K562 (cell line): ENCODE data around the gene KLRF1. TPM values are rescaled to one million over a fixed set of nuclear protein-coding genes. Genes with fewer than 3 reads are reported as not detected.

Experiments
- ATAC-seq: fragments of 200-7000 bp; cut with Tn5 transposase; 3 replicates; pipeline ENCODE4 v1.9.1; 2020; ENCODE audit warnings: moderate library complexity
- BruUV-seq: library from RNA; stranded (reverse); fragments of 400-500 nt; replicated peaks from 2 replicates; lab custom pipeline; 2021; lab: Mats Ljungman, UMichigan
- CTCF ChIA-PET: fragments of 300-600 bp; formaldehyde crosslinking; extraction: SDS; loops from one replicate; lab custom pipeline; 2021; ENCODE audit warnings: low intra/inter-chr PET ratio; lab: Yijun Ruan, JAX
- POLR2A ChIA-PET: fragments of 300-600, 350-650 bp; sonication (Branson Sonifier 250); formaldehyde crosslinking; extraction: SDS; loops from one replicate; lab custom pipeline; 2021; ENCODE audit warnings: antibody characterized with exemption, inconsistent platforms; lab: Yijun Ruan, JAX
- DNase-seq, 4 experiments: peaks; one replicate each; pipeline versions ENCODE4 v3.0.0 to v3.0.0-alpha.2; 2011 to 2018; ENCODE audit warnings: low spot score in 3 of 4, mixed read lengths in 3 of 4; ENCODE audit errors: extremely low read depth in 1 of 4
- FAIRE-seq: peaks from 2 replicates; lab custom pipeline; 2011; peaks lifted over from hg19 to GRCh38; lab: Jason Lieb, UNC
- H2AFZ ChIP-seq: 2 replicates; pipeline ENCODE4 v1.6.0; 2011; ENCODE audit warnings: low read depth, low read length, control low read depth, inconsistent platforms
- H3K27ac ChIP-seq: fragments of 200-600 bp; 3 replicates; pipeline ENCODE4 v1.8.0; 2011; ENCODE audit warnings: low read depth, mild to moderate bottlenecking, control low read depth, inconsistent platforms, low read length, moderate library complexity, mixed read lengths; ENCODE audit errors: extremely low read depth
- H3K27me3 ChIP-seq, 2 experiments: fragments of 300-600 bp in 1 of 2; 2 replicates in 1 of 2; 3 replicates in 1 of 2; pipeline versions ENCODE4 v1.6.0 to v1.8.0; 2011; ENCODE audit warnings: inconsistent platforms in 2 of 2, low read length in 2 of 2, mild to moderate bottlenecking in 1 of 2, mixed read lengths in 1 of 2, moderate library complexity in 1 of 2; ENCODE audit not compliant: control insufficient read depth in 2 of 2, insufficient read depth in 2 of 2
- H3K36me3 ChIP-seq: fragments of 300-600 bp; 3 replicates; pipeline ENCODE4 v1.8.0; 2011; ENCODE audit warnings: mild to moderate bottlenecking, low read length, inconsistent platforms; ENCODE audit not compliant: control insufficient read depth, insufficient read depth
- H3K4me1 ChIP-seq, 2 experiments: fragments of 200-600 bp in 1 of 2; replicated peaks in 1 of 2; 2 replicates in 1 of 2; 3 replicates in 1 of 2; pipeline versions ENCODE4 v1.5.1 to v1.8.0; 2011; ENCODE audit warnings: inconsistent platforms in 2 of 2, low read length in 2 of 2, mild to moderate bottlenecking in 1 of 2, mixed read lengths in 1 of 2, moderate library complexity in 1 of 2; ENCODE audit not compliant: control insufficient read depth in 2 of 2, insufficient read depth in 2 of 2
- H3K4me2 ChIP-seq: 2 replicates; pipeline ENCODE4 v1.6.1; 2011; ENCODE audit warnings: low read length, control low read depth, inconsistent platforms, mixed read lengths; ENCODE audit not compliant: insufficient read depth
- H3K4me3 ChIP-seq: fragments of 200-600 bp; sonication (generic), shearing (Covaris generic); 2 replicates; pipeline ENCODE4 v1.5.1; 2016; ENCODE audit warnings: control low read depth, inconsistent platforms
- H3K79me2 ChIP-seq: fragments of 200-600 bp; 3 replicates; pipeline ENCODE4 v1.8.0; 2011; ENCODE audit warnings: low read length, inconsistent platforms; ENCODE audit not compliant: control insufficient read depth, insufficient read depth
- H3K9ac ChIP-seq, 2 experiments: 2 replicates each; pipeline versions ENCODE4 v1.6.0 to v1.6.1; 2011; ENCODE audit warnings: low read depth in 2 of 2, low read length in 2 of 2, control low read depth in 1 of 2, inconsistent platforms in 1 of 2, mild to moderate bottlenecking in 1 of 2, mixed read lengths in 1 of 2; ENCODE audit not compliant: insufficient read depth in 1 of 2
- H3K9me1 ChIP-seq: one replicate; pipeline ENCODE4 v1.6.0; 2011; ENCODE audit warnings: inconsistent platforms, mild to moderate bottlenecking, low read length, moderate library complexity; ENCODE audit not compliant: control insufficient read depth, insufficient read depth
- H3K9me3 ChIP-seq: replicated peaks from 2 replicates; pipeline ENCODE4 v1.5.1; 2011; ENCODE audit warnings: low read depth, low read length, inconsistent platforms; ENCODE audit not compliant: control insufficient read depth, insufficient read depth
- H4K20me1 ChIP-seq: replicated peaks from 2 replicates; pipeline ENCODE4 v1.6.1; 2011; ENCODE audit warnings: low read length, inconsistent platforms, mixed read lengths; ENCODE audit not compliant: control insufficient read depth, insufficient read depth
- ARID1B ChIP-seq: fragments of 450-650 bp; IDR thresholded peaks from 2 replicates; pipeline ENCODE4 v1.6.1; 2016; ENCODE audit warnings: antibody characterized with exemption, mild to moderate bottlenecking, inconsistent platforms
- CEBPG ChIP-seq, 3 experiments: fragments of 200-800 bp in 1 of 3; sonication (Bioruptor generic) in 1 of 3; sonication (generic) in 1 of 3; formaldehyde crosslinking in 1 of 3; IDR thresholded peaks in 2 of 3; conservative IDR thresholded peaks in 1 of 3; 2 replicates each; pipeline versions ENCODE4 v1.6.1 to v1.8.0; 2016 to 2022; ENCODE audit warnings: missing compliant biosample characterization in 2 of 3, missing genetic modification characterization in 2 of 3, mild to moderate bottlenecking in 1 of 3, missing genetic modification reagents in 1 of 3
- HSF4 ChIP-seq: fragments of 250-450 bp; sonication (Bioruptor Pico); IDR thresholded peaks from 2 replicates; pipeline ENCODE4 v2.1.2; 2022; ENCODE audit warnings: mild to moderate bottlenecking, moderate library complexity, borderline replicate concordance
- POU5F1 ChIP-seq: fragments of 150-350 bp; IDR thresholded peaks from 2 replicates; pipeline ENCODE4 v1.6.1; 2014; ENCODE audit warnings: borderline replicate concordance, low read length, low read depth, mild to moderate bottlenecking; ENCODE audit not compliant: partially characterized antibody
- PRMT5 ChIP-seq: sonication (generic); formaldehyde crosslinking; IDR thresholded peaks from 2 replicates; pipeline ENCODE4 v1.5.0; 2020; ENCODE audit warnings: missing genetic modification reagents
- RBM34 ChIP-seq: fragments of 200-400 bp; formaldehyde crosslinking; IDR thresholded peaks from 2 replicates; pipeline ENCODE4 v1.6.1; 2018; ENCODE audit warnings: low read length, borderline replicate concordance; ENCODE audit not compliant: insufficient read depth
- SMARCC2 ChIP-seq: fragments of 450-650 bp; IDR thresholded peaks from 2 replicates; pipeline ENCODE4 v1.6.1; 2017; ENCODE audit warnings: antibody characterized with exemption, moderate library complexity, mild to moderate bottlenecking, low read depth
- STAT5B ChIP-seq: fragments of 250-450 bp; sonication (Bioruptor Pico); IDR thresholded peaks from 2 replicates; pipeline ENCODE4 v1.8.0; 2021; ENCODE audit warnings: mild to moderate bottlenecking, inconsistent platforms
- ZFX ChIP-seq: sonication (generic); formaldehyde crosslinking; IDR thresholded peaks from 2 replicates; pipeline ENCODE4 v1.8.0; 2022; ENCODE audit warnings: mild to moderate bottlenecking, missing genetic modification reagents, moderate library complexity
- ZNF311 ChIP-seq: fragments of 250-450 bp; sonication (Bioruptor Pico); IDR thresholded peaks from 2 replicates; pipeline ENCODE4 v1.4.0; 2020; ENCODE audit warnings: mild to moderate bottlenecking, moderate library complexity
- ZSCAN29 ChIP-seq: fragments of 450-650 bp; IDR thresholded peaks from 2 replicates; pipeline ENCODE4 v1.6.1; 2017
- WGBS: fragments of 100-300 bp; shearing (Covaris generic); methylation state at CpG from one replicate; pipeline ENCODE4 v1.1.6; 2016; ENCODE audit warnings: low coverage, mixed read lengths; ENCODE audit not compliant: insufficient coverage; ENCODE audit errors: missing lambda C conversion rate; 5-methylcytosine and 5-hydroxymethylcytosine counted together
- in situ Hi-C: fragments of 300-500 bp; cut with MboI; formaldehyde crosslinking; loops from 4 replicates; pipeline ENCODE4 v1.15.0; 2018; ENCODE audit warnings: inconsistent platforms, mixed read lengths
- intact Hi-C: fragments of 100-400 bp; cut with micrococcal nuclease; formaldehyde crosslinking; loops from 2 replicates; pipeline ENCODE4 v1.14.2; 2022
- polyA plus RNA-seq, 8 experiments: library from polyadenylated mRNA; depleted of rRNA in 4 of 8; stranded (reverse) in 5 of 8; unstranded in 3 of 8; fragments of >200 nt; fragmentation: Nextera tagmentation in 2 of 8; fragmentation: Illumina TruSeq in 1 of 8; extraction: Ambion mirVana in 2 of 8; extraction: Trizol in 1 of 8; gene quantifications; 2 replicates each; pipeline versions ENCODE4 v1.2.1 to v1.2.3, GENCODE V29; 2011 to 2014; ENCODE audit warnings: inconsistent platforms in 1 of 8, missing spikeins in 1 of 8
- total RNA-seq, 7 experiments: library from RNA; depleted of rRNA in 6 of 7; stranded (reverse); fragments of >200 nt in 6 of 7; fragmentation: Illumina TruSeq in 2 of 7; extraction: Trizol in 2 of 7; gene quantifications; 2 replicates each; pipeline versions ENCODE4 v1.2.1 to v1.2.3, GENCODE V29; 2011 to 2021; ENCODE audit warnings: low replicate concordance in 1 of 7
- TF ChIP-seq, protein P1 (sequence below), 2 experiments: fragments of 450-650 bp in 1 of 2; sonication (generic) in 1 of 2; formaldehyde crosslinking in 1 of 2; IDR thresholded peaks in 1 of 2; conservative IDR thresholded peaks in 1 of 2; 2 replicates each; pipeline versions ENCODE4 v1.6.1 to v1.8.1; 2016 to 2023; ENCODE audit warnings: mild to moderate bottlenecking in 2 of 2, moderate library complexity in 2 of 2, inconsistent platforms in 1 of 2, missing genetic modification reagents in 1 of 2
- TF ChIP-seq, protein P2 (sequence below): fragments of 250-450 bp; sonication (Bioruptor Pico); IDR thresholded peaks from 2 replicates; pipeline ENCODE4 v1.8.0; 2021; ENCODE audit warnings: mild to moderate bottlenecking, moderate library complexity

The KLRF1 gene
- total and polyA plus RNA-seq, 9 of the 15 experiments (the other 6 are each of a cell fraction or from before 2014, with no cell fraction given), result 0.48 to 1.8 (median 1.1) TPM

DNA sequence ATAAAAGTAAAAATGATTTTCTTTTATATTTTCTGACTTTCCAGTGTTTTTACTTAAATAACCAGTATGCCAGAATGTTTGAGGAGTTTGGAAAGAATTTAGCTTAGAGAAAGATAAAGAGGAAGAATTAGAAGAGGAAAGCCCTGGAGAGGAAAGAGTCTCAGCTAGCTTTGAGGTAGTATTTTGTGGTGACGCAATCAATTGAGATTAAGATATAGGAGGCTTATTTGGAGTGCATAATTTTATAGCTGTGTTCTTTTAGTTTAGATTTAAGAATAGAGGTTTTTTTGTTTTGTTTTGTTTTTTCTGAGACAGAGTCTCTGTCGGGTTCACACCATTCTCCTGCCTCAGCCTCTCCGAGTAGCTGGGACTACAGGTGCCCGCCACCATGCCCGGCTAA, 23.8 kb downstream of the KLRF1 start:
- no peak for DNase-seq
- 0% methylated on average over 1 of the region's 5 CpGs for WGBS
- TF ChIP-seq STAT5B (CRISPR knock-in tag), result no peak
- TF ChIP-seq ZSCAN29, result no peak
- no peak for TF ChIP-seq POU5F1
- TF ChIP-seq, protein P1, sequence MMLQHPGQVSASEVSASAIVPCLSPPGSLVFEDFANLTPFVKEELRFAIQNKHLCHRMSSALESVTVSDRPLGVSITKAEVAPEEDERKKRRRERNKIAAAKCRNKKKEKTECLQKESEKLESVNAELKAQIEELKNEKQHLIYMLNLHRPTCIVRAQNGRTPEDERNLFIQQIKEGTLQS (IDR thresholded peaks at IDR 0.05), result peak; percentile 36
- TF ChIP-seq, protein P1 (CRISPR knock-in tag; conservative IDR thresholded peaks at IDR 0.05), result no peak
- no peak for TF ChIP-seq PRMT5 (CRISPR knock-in tag)
- no peak for TF ChIP-seq ZNF311 (CRISPR knock-in tag)
- no peak for TF ChIP-seq RBM34
- TF ChIP-seq, protein P2, sequence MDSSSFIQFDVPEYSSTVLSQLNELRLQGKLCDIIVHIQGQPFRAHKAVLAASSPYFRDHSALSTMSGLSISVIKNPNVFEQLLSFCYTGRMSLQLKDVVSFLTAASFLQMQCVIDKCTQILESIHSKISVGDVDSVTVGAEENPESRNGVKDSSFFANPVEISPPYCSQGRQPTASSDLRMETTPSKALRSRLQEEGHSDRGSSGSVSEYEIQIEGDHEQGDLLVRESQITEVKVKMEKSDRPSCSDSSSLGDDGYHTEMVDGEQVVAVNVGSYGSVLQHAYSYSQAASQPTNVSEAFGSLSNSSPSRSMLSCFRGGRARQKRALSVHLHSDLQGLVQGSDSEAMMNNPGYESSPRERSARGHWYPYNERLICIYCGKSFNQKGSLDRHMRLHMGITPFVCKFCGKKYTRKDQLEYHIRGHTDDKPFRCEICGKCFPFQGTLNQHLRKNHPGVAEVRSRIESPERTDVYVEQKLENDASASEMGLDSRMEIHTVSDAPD (CRISPR knock-in tag), result no peak
- no peak for TF ChIP-seq ZFX
- TF ChIP-seq CEBPG (CRISPR knock-in tag; IDR thresholded peaks at IDR 0.05), result no peak
- peak in 1 of 2 experiments; percentile 52; a peak in 2 of 4 replicates for TF ChIP-seq CEBPG (tag; conservative IDR thresholded peaks at IDR 0.05 in 1 of 2, IDR thresholded peaks at IDR 0.05 in 1 of 2)
- TF ChIP-seq ARID1B, result no peak
- no peak for TF ChIP-seq HSF4
- no peak for TF ChIP-seq SMARCC2
- in situ Hi-C loops (no loop called here), intact Hi-C loops (no loop called here)
- no TSS peak for BruUV-seq
- Histone ChIP-seq H3K27me3 (no peaks in the 10 kb centered on the region), H3K9ac (no peak overlapping the region), H3K27ac (no peak overlapping the region), H3K9me1 (no peaks in the 10 kb centered on the region), H3K4me3 (no peak overlapping the region), H4K20me1 (no peaks in the 10 kb centered on the region), H3K9me3 (no peaks in the 10 kb centered on the region), H3K79me2 (no peaks in the 10 kb centered on the region), H3K4me1 (no peaks in the 10 kb centered on the region), H2AFZ (no peak overlapping the region), H3K4me2 (no peak overlapping the region), H3K36me3 (no peaks in the 10 kb centered on the region)
- CTCF ChIA-PET, result no interaction called here
- FAIRE-seq, result no peak
- ATAC-seq, result no peak
- POLR2A ChIA-PET, result interaction anchor here (1.1 to 1.2 kb wide), 2 partner anchors 16 to 26 kb away, joined by 3 read pairs; no protein-coding TSS in a partner anchor
